ENCODE results near the gene NHLH1.

DNA sequence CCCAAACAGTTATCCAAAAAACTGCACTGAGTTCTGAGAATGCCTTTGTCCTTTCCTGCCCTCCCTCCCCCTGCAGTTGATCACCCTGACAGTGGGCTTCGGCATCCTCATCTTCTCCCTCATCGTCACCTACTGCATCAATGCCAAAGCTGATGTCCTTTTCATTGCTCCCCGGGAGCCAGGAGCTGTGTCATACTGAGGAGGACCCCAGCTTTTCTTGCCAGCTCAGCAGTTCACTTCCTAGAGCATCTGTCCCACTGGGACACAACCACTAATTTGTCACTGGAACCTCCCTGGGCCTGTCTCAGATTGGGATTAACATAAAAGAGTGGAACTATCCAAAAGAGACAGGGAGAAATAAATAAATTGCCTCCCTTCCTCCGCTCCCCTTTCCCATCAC lies 8.8 kb upstream of the NHLH1 start:
- TF ChIP-seq POLR2AphosphoS5 (IDR thresholded peaks at IDR 0.05; ENCODE audit: low read depth, low read length) (no peak), REST (IDR thresholded peaks at IDR 0.05; ENCODE audit: insufficient read depth in 1 of 2, low read depth in 2 of 2, low read length in 2 of 2) (no peak), TAF1 (IDR thresholded peaks at IDR 0.05; ENCODE audit: borderline replicate concordance, insufficient read depth, low read length) (no peak), SIN3A (IDR thresholded peaks at IDR 0.05; ENCODE audit: borderline replicate concordance, insufficient read depth, low read length) (no peak), FOXP2 (optimal IDR thresholded peaks at IDR 0.05; ENCODE audit: borderline replicate concordance, extremely low read depth, extremely low read length, insufficient read depth) (no peak)
